Caco-2 (cell line): ENCODE results near the gene CCDC81. TPM values are rescaled to one million over a fixed set of nuclear protein-coding genes. Genes with fewer than 3 reads are reported as not detected.

Experiments
- BruUV-seq: library from RNA; stranded (reverse); fragments of 400-500 nt; replicated peaks from 2 replicates; lab custom pipeline; 2021; lab: Mats Ljungman, UMichigan
- CTCF ChIA-PET: fragments of 300-600 bp; sonication (Branson Sonifier 250); formaldehyde crosslinking; loops from one replicate; lab custom pipeline; 2022; ENCODE audit warnings: antibody characterized with exemption; lab: Charles Lee
- POLR2A ChIA-PET: fragments of 300-600 bp; sonication (Branson Sonifier 250); formaldehyde crosslinking; loops from one replicate; lab custom pipeline; 2022; ENCODE audit warnings: antibody characterized with exemption; lab: Charles Lee
- DNase-seq, 2 experiments: peaks; one replicate each; pipeline versions ENCODE4 v3.0.0 to v3.0.0-alpha.2; 2020 to 2022
- H3K27me3 ChIP-seq: replicated peaks from 2 replicates; pipeline ENCODE4 v1.6.0; 2011; ENCODE audit warnings: low read length; ENCODE audit not compliant: control insufficient read depth, insufficient read depth
- H3K36me3 ChIP-seq: 2 replicates; pipeline ENCODE4 v1.5.1; 2011; ENCODE audit warnings: low read length; ENCODE audit not compliant: control insufficient read depth, insufficient read depth
- H3K4me1 ChIP-seq: fragments of 250-450 bp; sonication (Bioruptor Pico); 2 replicates; pipeline ENCODE4 v1.5.1; 2020; ENCODE audit warnings: mild to moderate bottlenecking
- H3K4me3 ChIP-seq: 2 replicates; pipeline ENCODE4 v1.5.1; 2011; ENCODE audit warnings: low read depth, mild to moderate bottlenecking, control low read depth, low read length
- H3K9me3 ChIP-seq: fragments of 250-450 bp; sonication (Bioruptor Pico); 2 replicates; pipeline ENCODE4 v1.5.1; 2020; ENCODE audit warnings: mild to moderate bottlenecking, moderate library complexity
- H3K27ac Mint-ChIP-seq: one replicate; pipeline ENCODE4 v1.8.0; 2022; ENCODE audit warnings: mixed read lengths; ENCODE audit not compliant: unreplicated experiment
- H3K27me3 Mint-ChIP-seq: one replicate; pipeline ENCODE4 v1.8.0; 2022; ENCODE audit warnings: mixed read lengths; ENCODE audit not compliant: insufficient read depth, unreplicated experiment
- H3K36me3 Mint-ChIP-seq: one replicate; pipeline ENCODE4 v1.8.0; 2022; ENCODE audit warnings: mild to moderate bottlenecking, mixed read lengths; ENCODE audit not compliant: insufficient read depth, unreplicated experiment
- H3K4me1 Mint-ChIP-seq: one replicate; pipeline ENCODE4 v1.8.0; 2022; ENCODE audit warnings: low read depth, mixed read lengths; ENCODE audit not compliant: unreplicated experiment
- H3K4me3 Mint-ChIP-seq: one replicate; pipeline ENCODE4 v1.8.0; 2022; ENCODE audit warnings: mild to moderate bottlenecking, moderate library complexity, mixed read lengths; ENCODE audit not compliant: unreplicated experiment
- H3K9me3 Mint-ChIP-seq: one replicate; pipeline ENCODE4 v1.8.0; 2022; ENCODE audit warnings: mixed read lengths; ENCODE audit not compliant: unreplicated experiment
- CTCF ChIP-seq, 2 experiments: fragments of 200-600 bp in 1 of 2; IDR thresholded peaks; 1 replicate in 1 of 2; 2 replicates in 1 of 2; pipeline versions ENCODE4 v1.5.1 to v1.8.0; 2011 to 2022; ENCODE audit warnings: antibody characterized with exemption in 1 of 2, control low read depth in 1 of 2, inconsistent platforms in 1 of 2, low read depth in 1 of 2, low read length in 1 of 2, mild to moderate bottlenecking in 1 of 2, moderate library complexity in 1 of 2; ENCODE audit not compliant: insufficient read depth in 1 of 2, severe bottlenecking in 1 of 2, unreplicated experiment in 1 of 2
- intact Hi-C: fragments of 100-400 bp; cut with micrococcal nuclease; formaldehyde crosslinking; loops from one replicate; pipeline ENCODE4 v1.10.0; 2022; ENCODE audit not compliant: unreplicated experiment
- total RNA-seq: library from RNA; stranded (reverse); gene quantifications from 2 replicates; pipeline ENCODE4 v1.2.3, GENCODE V29; 2022

CCDC81 gene
- total RNA-seq, 1 experiment from 2014 or later = 1.3 TPM

GRCh38 chr11:86460461-86461385, 86.0 kb downstream of the CCDC81 start:
- Mint-ChIP-seq H3K9me3 (no peaks in the 10 kb centered on the region), H3K4me3 (no peak overlapping the region), H3K27ac (no peak overlapping the region), H3K36me3 (no peaks in the 10 kb centered on the region), H3K27me3 (no peaks in the 10 kb centered on the region), H3K4me1 (peaks cover 44% of the 10 kb centered on the region)
- Histone ChIP-seq H3K27me3 (no peaks in the 10 kb centered on the region), H3K4me3 (no peak overlapping the region), H3K4me1 (peaks cover 29% of the 10 kb centered on the region), H3K9me3 (no peaks in the 10 kb centered on the region), H3K36me3 (no peaks in the 10 kb centered on the region)
- BruUV-seq = no TSS peak
- no peak for DNase-seq
- ChIA-PET POLR2A (no interaction called here), CTCF (interaction anchor here (0.7 to 1.6 kb wide), 3 partner anchors 111 to 338 kb away, joined by 3 to 8 read pairs (median 3); no protein-coding TSS in a partner anchor)
- TF ChIP-seq CTCF (IDR thresholded peaks at IDR 0.05; ENCODE audit: insufficient read depth in 1 of 2, low read depth in 1 of 2, low read length in 1 of 2, severe bottlenecking in 1 of 2, unreplicated experiment in 1 of 2) = no peak
- intact Hi-C loops = loop anchor here (1.0 kb wide), 1 partner anchor 24 kb away; no protein-coding TSS in a partner anchor

GRCh38 chr11:86461892-86462291, 87.2 kb downstream of the CCDC81 start:
- intact Hi-C loops = no loop called here
- H3K9me3 ChIP-seq = no peaks in the 10 kb centered on the region
- Mint-ChIP-seq H3K27me3 (no peaks in the 10 kb centered on the region), H3K4me1 (peaks cover 32% of the 10 kb centered on the region), H3K9me3 (no peaks in the 10 kb centered on the region), H3K27ac (no peak overlapping the region), H3K36me3 (no peaks in the 10 kb centered on the region), H3K4me3 (no peak overlapping the region)
- H3K4me1 ChIP-seq = peaks cover 19% of the 10 kb centered on the region
- DNase-seq = no peak
- no peak overlapping the region for H3K4me3 ChIP-seq
- no peaks in the 10 kb centered on the region for H3K27me3 ChIP-seq
- ChIA-PET CTCF (interaction anchor here (1.0 to 1.2 kb wide), 2 partner anchors 110 to 146 kb away, joined by 3 to 4 read pairs; no protein-coding TSS in a partner anchor), POLR2A (no interaction called here)
- BruUV-seq = no TSS peak
- TF ChIP-seq CTCF (IDR thresholded peaks at IDR 0.05; ENCODE audit: insufficient read depth in 1 of 2, low read depth in 1 of 2, low read length in 1 of 2, severe bottlenecking in 1 of 2, unreplicated experiment in 1 of 2) = no peak
- H3K36me3 ChIP-seq = no peaks in the 10 kb centered on the region

GRCh38 chr11:86463120-86463519, 88.4 kb downstream of the CCDC81 start:
- CTCF ChIA-PET = interaction anchor here (0.6 kb wide), 1 partner anchor 10 kb away, joined by 3 read pairs; no protein-coding TSS in a partner anchor
- Mint-ChIP-seq H3K27ac (no peak overlapping the region), H3K4me1 (peaks cover 36% of the 10 kb centered on the region), H3K36me3 (no peaks in the 10 kb centered on the region), H3K4me3 (no peak overlapping the region), H3K9me3 (no peaks in the 10 kb centered on the region), H3K27me3 (no peaks in the 10 kb centered on the region)
- BruUV-seq = no TSS peak
- no peak overlapping the region for H3K4me3 ChIP-seq
- H3K36me3 ChIP-seq = no peaks in the 10 kb centered on the region
- H3K27me3 ChIP-seq = no peaks in the 10 kb centered on the region
- intact Hi-C loops = no loop called here
- no peak for DNase-seq
- POLR2A ChIA-PET = no interaction called here
- peaks cover 19% of the 10 kb centered on the region for H3K4me1 ChIP-seq
- H3K9me3 ChIP-seq = no peaks in the 10 kb centered on the region
- no peak for TF ChIP-seq CTCF (IDR thresholded peaks at IDR 0.05; ENCODE audit: insufficient read depth in 1 of 2, low read depth in 1 of 2, low read length in 1 of 2, severe bottlenecking in 1 of 2, unreplicated experiment in 1 of 2)
